Measurements from ENCODE around the gene CHGA.
A peak's percentile ranks its signal among the peaks of the same experiment; 100 is the strongest.

GRCh38 chr14:92973261-92973797 is 50.4 kb downstream of the CHGA start:
- TF ChIP-seq CTCF (IDR thresholded peaks at IDR 0.05), result peak; percentile 52 to 87 (median 72)
- no peak for TF ChIP-seq POLR2A (IDR thresholded peaks at IDR 0.05)

All from heart left ventricle (tissue), 13 donors.